ENCODE measurements around the gene XPNPEP1.

Gene XPNPEP1

GRCh38 chr10:109940553-109940952, 17.2 kb upstream of the XPNPEP1 start:
- Histone ChIP-seq H3K27me3 (ENCODE audit: insufficient read depth, low read length) (no peaks in the 10 kb centered on the region), H3K4me1 (ENCODE audit: insufficient read depth, low read length) (no peaks in the 10 kb centered on the region), H2AFZ (ENCODE audit: low read depth, low read length) (no peak overlapping the region)

GRCh38 chr10:109940117-109940516, 16.8 kb upstream of the XPNPEP1 start:
- no peaks in the 10 kb centered on the region for H3K36me3 ChIP-seq (ENCODE audit: insufficient read depth, low read length)
- no peak overlapping the region for H3K4me3 ChIP-seq (ENCODE audit: low read length)
- no peak overlapping the region for H2AFZ ChIP-seq (ENCODE audit: low read depth, low read length)
- no peaks in the 10 kb centered on the region for H3K27me3 ChIP-seq (ENCODE audit: insufficient read depth, low read length)
- no peaks in the 10 kb centered on the region for H3K9me3 ChIP-seq (ENCODE audit: low read length)
- H3K4me1 ChIP-seq (ENCODE audit: insufficient read depth, low read length) = no peaks in the 10 kb centered on the region

More at GRCh38 chr10:109940553-109940952, 17.2 kb upstream of the XPNPEP1 start:
- H3K9me3 ChIP-seq (ENCODE audit: low read length) = no peaks in the 10 kb centered on the region
- no peak overlapping the region for H3K4me3 ChIP-seq (ENCODE audit: low read length)
- H3K36me3 ChIP-seq (ENCODE audit: insufficient read depth, low read length) = no peaks in the 10 kb centered on the region

GRCh38 chr10:109939315-109939961, 16.1 kb upstream of the XPNPEP1 start:
- Histone ChIP-seq H3K36me3 (ENCODE audit: insufficient read depth, low read length) (no peaks in the 10 kb centered on the region), H3K4me1 (ENCODE audit: insufficient read depth, low read length) (peaks cover 6% of the 10 kb centered on the region), H2AFZ (ENCODE audit: low read depth, low read length) (no peak overlapping the region), H3K4me3 (ENCODE audit: low read length) (no peak overlapping the region), H3K27me3 (ENCODE audit: insufficient read depth, low read length) (no peaks in the 10 kb centered on the region), H3K9me3 (ENCODE audit: low read length) (no peaks in the 10 kb centered on the region)

- H3K27me3 ChIP-seq (ENCODE audit: insufficient read depth, low read length) = no peaks in the 10 kb centered on the region
- H2AFZ ChIP-seq (ENCODE audit: low read depth, low read length) = no peak overlapping the region
- H3K4me1 ChIP-seq (ENCODE audit: insufficient read depth, low read length) = peaks cover 14% of the 10 kb centered on the region
- H3K4me3 ChIP-seq (ENCODE audit: low read length) = no peak overlapping the region
- H3K36me3 ChIP-seq (ENCODE audit: insufficient read depth, low read length) = no peaks in the 10 kb centered on the region
- no peaks in the 10 kb centered on the region for H3K9me3 ChIP-seq (ENCODE audit: low read length)
Measured at GRCh38 chr10:109937460-109938065, 14.3 kb upstream of the XPNPEP1 start.

- no peaks in the 10 kb centered on the region for H3K36me3 ChIP-seq (ENCODE audit: insufficient read depth, low read length)
- no peak overlapping the region for H3K4me3 ChIP-seq (ENCODE audit: low read length)
- H2AFZ ChIP-seq (ENCODE audit: low read depth, low read length) = peak overlapping the region; percentile 13
- H3K27me3 ChIP-seq (ENCODE audit: insufficient read depth, low read length) = no peaks in the 10 kb centered on the region
- peaks cover 14% of the 10 kb centered on the region for H3K4me1 ChIP-seq (ENCODE audit: insufficient read depth, low read length)
- H3K9me3 ChIP-seq (ENCODE audit: low read length) = no peaks in the 10 kb centered on the region
Measured at GRCh38 chr10:109934958-109935793, 11.9 kb upstream of the XPNPEP1 start.

GRCh38 chr10:109933984-109934565, 10.8 kb upstream of the XPNPEP1 start:
- Histone ChIP-seq H3K4me3 (ENCODE audit: low read length) (no peak overlapping the region), H3K36me3 (ENCODE audit: insufficient read depth, low read length) (no peaks in the 10 kb centered on the region)

GRCh38 chr10:109932968-109933367, 9.7 kb upstream of the XPNPEP1 start:
- Histone ChIP-seq H2AFZ (ENCODE audit: low read depth, low read length) (no peak overlapping the region), H3K9me3 (ENCODE audit: low read length) (no peaks in the 10 kb centered on the region), H3K27me3 (ENCODE audit: insufficient read depth, low read length) (no peaks in the 10 kb centered on the region), H3K4me1 (ENCODE audit: insufficient read depth, low read length) (peaks cover 14% of the 10 kb centered on the region), H3K4me3 (ENCODE audit: low read length) (no peak overlapping the region), H3K36me3 (ENCODE audit: insufficient read depth, low read length) (no peaks in the 10 kb centered on the region)

More at GRCh38 chr10:109933984-109934565, 10.8 kb upstream of the XPNPEP1 start:
- Histone ChIP-seq H3K27me3 (ENCODE audit: insufficient read depth, low read length) (no peaks in the 10 kb centered on the region), H2AFZ (ENCODE audit: low read depth, low read length) (no peak overlapping the region), H3K4me1 (ENCODE audit: insufficient read depth, low read length) (peaks cover 14% of the 10 kb centered on the region), H3K9me3 (ENCODE audit: low read length) (no peaks in the 10 kb centered on the region)

GRCh38 chr10:109932391-109932790, 9.1 kb upstream of the XPNPEP1 start:
- H3K36me3 ChIP-seq (ENCODE audit: insufficient read depth, low read length) = no peaks in the 10 kb centered on the region
- H3K4me1 ChIP-seq (ENCODE audit: insufficient read depth, low read length) = peaks cover 14% of the 10 kb centered on the region

GRCh38 chr10:109931163-109931562, 7.9 kb upstream of the XPNPEP1 start:
- Histone ChIP-seq H2AFZ (ENCODE audit: low read depth, low read length) (no peak overlapping the region), H3K4me1 (ENCODE audit: insufficient read depth, low read length) (peaks cover 14% of the 10 kb centered on the region), H3K4me3 (ENCODE audit: low read length) (no peak overlapping the region), H3K9me3 (ENCODE audit: low read length) (no peaks in the 10 kb centered on the region), H3K27me3 (ENCODE audit: insufficient read depth, low read length) (no peaks in the 10 kb centered on the region), H3K36me3 (ENCODE audit: insufficient read depth, low read length) (no peaks in the 10 kb centered on the region)

More at GRCh38 chr10:109932391-109932790, 9.1 kb upstream of the XPNPEP1 start:
- Histone ChIP-seq H3K27me3 (ENCODE audit: insufficient read depth, low read length) (no peaks in the 10 kb centered on the region), H3K9me3 (ENCODE audit: low read length) (no peaks in the 10 kb centered on the region), H2AFZ (ENCODE audit: low read depth, low read length) (no peak overlapping the region), H3K4me3 (ENCODE audit: low read length) (no peak overlapping the region)

- Histone ChIP-seq H3K36me3 (ENCODE audit: insufficient read depth, low read length) (no peaks in the 10 kb centered on the region), H3K4me3 (ENCODE audit: low read length) (no peak overlapping the region), H3K4me1 (ENCODE audit: insufficient read depth, low read length) (peaks cover 10% of the 10 kb centered on the region), H2AFZ (ENCODE audit: low read depth, low read length) (no peak overlapping the region), H3K27me3 (ENCODE audit: insufficient read depth, low read length) (no peaks in the 10 kb centered on the region), H3K9me3 (ENCODE audit: low read length) (no peaks in the 10 kb centered on the region)
Measured at GRCh38 chr10:109929501-109930219, 6.3 kb upstream of the XPNPEP1 start.

- Histone ChIP-seq H3K4me3 (ENCODE audit: low read length) (no peak overlapping the region), H3K4me1 (ENCODE audit: insufficient read depth, low read length) (no peaks in the 10 kb centered on the region)
Measured at GRCh38 chr10:109928475-109928891, 5.2 kb upstream of the XPNPEP1 start.

GRCh38 chr10:109926825-109927224, 3.5 kb upstream of the XPNPEP1 start:
- H3K4me3 ChIP-seq (ENCODE audit: low read length) = no peak overlapping the region
- H3K27me3 ChIP-seq (ENCODE audit: insufficient read depth, low read length) = no peaks in the 10 kb centered on the region
- H3K9me3 ChIP-seq (ENCODE audit: low read length) = no peaks in the 10 kb centered on the region
- no peak overlapping the region for H2AFZ ChIP-seq (ENCODE audit: low read depth, low read length)
- H3K4me1 ChIP-seq (ENCODE audit: insufficient read depth, low read length) = peaks cover 11% of the 10 kb centered on the region
- H3K36me3 ChIP-seq (ENCODE audit: insufficient read depth, low read length) = no peaks in the 10 kb centered on the region

More at GRCh38 chr10:109928475-109928891, 5.2 kb upstream of the XPNPEP1 start:
- H2AFZ ChIP-seq (ENCODE audit: low read depth, low read length) = no peak overlapping the region
- no peaks in the 10 kb centered on the region for H3K36me3 ChIP-seq (ENCODE audit: insufficient read depth, low read length)
- no peaks in the 10 kb centered on the region for H3K27me3 ChIP-seq (ENCODE audit: insufficient read depth, low read length)
- no peaks in the 10 kb centered on the region for H3K9me3 ChIP-seq (ENCODE audit: low read length)

All from neuron (in vitro differentiated cells).